Right lobe of liver (tissue), 4 donors: ENCODE data around the gene GAB1.

Source experiments
- POLR2A ChIP-seq: fragments of 450-650 bp; IDR thresholded peaks from one replicate; pipeline ENCODE4 v1.6.1; 2017; ENCODE audit warnings: antibody characterized with exemption, mild to moderate bottlenecking
- TF ChIP-seq, protein P1 (sequence below), 4 donors: fragments of 200-600 bp in 3 of 4; fragments of 450-650 bp in 1 of 4; IDR thresholded peaks; one replicate each; pipeline versions ENCODE4 v1.5.1 to v1.8.0; 2016 to 2022; ENCODE audit warnings: antibody characterized with exemption in 4 of 4, mild to moderate bottlenecking in 2 of 4
- donor health status: DM: no; HTN: no; CAD: no.
- donor health status: DM: no; HTN: no; CAD: no.
- donor health status: DM: no; HTN: yes; CAD: no.

DNA sequence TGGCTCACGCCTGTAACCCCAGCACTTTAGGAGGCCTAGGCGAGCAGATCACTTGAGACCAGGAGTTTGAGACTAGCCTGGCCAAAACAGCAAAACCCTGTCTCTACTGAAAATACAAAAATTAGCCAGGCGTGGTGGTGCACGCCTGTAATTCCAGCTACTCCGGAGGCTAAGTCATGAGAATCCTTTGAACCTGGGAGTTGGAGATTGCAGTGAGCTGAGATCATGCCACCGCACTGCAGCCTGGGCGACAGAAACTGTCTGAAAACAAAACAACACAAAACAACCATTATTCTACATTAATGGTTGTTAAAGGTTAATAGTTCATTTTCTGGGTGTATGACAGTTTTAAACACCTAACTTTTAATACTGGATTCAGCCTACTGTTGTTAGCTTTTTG lies 175.2 kb downstream of the GAB1 start:
- no peak for TF ChIP-seq POLR2A
- TF ChIP-seq, protein P1, sequence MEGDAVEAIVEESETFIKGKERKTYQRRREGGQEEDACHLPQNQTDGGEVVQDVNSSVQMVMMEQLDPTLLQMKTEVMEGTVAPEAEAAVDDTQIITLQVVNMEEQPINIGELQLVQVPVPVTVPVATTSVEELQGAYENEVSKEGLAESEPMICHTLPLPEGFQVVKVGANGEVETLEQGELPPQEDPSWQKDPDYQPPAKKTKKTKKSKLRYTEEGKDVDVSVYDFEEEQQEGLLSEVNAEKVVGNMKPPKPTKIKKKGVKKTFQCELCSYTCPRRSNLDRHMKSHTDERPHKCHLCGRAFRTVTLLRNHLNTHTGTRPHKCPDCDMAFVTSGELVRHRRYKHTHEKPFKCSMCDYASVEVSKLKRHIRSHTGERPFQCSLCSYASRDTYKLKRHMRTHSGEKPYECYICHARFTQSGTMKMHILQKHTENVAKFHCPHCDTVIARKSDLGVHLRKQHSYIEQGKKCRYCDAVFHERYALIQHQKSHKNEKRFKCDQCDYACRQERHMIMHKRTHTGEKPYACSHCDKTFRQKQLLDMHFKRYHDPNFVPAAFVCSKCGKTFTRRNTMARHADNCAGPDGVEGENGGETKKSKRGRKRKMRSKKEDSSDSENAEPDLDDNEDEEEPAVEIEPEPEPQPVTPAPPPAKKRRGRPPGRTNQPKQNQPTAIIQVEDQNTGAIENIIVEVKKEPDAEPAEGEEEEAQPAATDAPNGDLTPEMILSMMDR (IDR thresholded peaks at IDR 0.05) = no peak
